ENCODE measurements around the gene ENAH.

Gene ENAH

DNA sequence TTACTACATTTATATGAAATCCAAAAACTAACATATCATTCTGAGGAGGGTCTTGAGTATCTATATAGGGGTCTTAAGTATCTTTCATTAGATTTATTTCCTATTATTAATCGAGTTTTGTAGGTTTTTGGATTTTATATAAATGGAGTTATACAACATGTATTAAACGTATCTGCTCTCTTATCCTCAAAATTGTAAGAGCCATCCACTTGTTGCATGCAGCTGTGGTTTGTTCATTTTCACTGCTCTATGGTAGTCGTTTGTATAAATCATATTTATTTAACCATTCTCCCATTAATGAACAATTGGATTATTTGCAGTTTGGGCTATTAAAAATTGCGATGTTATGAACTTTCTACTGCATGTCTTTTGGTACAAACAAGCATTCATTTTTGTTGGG is 97.1 kb downstream of the ENAH start:
- DNase-seq: no peak

DNA sequence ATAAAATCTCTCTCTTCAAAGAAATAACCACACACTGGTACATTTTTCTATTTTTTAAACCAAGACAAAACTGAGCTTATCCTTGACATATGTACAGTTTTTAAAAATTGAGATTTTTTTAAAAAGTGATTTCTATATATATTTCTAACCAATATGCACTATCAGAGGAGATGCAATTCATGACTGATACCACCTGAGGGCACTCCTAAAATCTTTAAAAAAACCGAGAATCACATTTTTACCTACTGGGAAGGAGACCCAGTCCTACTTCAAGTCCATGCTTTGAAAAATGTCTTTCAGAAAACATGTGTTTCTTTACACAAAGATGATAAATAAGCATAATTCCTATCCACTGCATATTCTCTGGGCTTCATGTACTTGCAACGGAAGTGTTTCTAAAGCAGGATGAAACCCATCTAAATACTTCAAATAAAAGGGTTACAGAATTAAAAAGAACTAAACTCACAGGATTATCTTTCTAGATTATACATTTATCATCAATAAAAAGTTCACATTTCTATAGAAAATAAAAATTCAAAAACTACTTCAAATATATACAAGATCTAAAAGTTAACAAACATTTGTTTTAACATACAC is 98.6 kb downstream of the ENAH start:
- no peak for DNase-seq

DNA sequence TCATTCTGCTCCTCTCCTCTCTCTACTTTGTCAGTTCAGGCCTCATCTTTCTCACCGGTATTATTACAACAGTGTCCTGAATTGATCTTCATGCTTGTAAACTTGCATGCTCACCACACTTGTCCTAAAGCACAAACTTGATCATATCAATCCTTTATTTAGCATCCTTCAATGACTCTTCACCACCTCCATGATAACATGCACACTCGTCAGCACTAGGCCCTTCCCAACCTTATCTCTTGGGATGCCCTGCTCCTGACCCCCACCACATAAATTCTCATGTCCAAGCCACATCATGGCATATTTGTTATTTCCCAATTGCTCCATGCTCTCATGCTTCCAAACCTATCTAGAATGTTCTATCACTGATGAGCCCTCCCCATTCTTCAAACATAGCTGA is 103.1 kb downstream of the ENAH start:
- no peak for DNase-seq

DNA sequence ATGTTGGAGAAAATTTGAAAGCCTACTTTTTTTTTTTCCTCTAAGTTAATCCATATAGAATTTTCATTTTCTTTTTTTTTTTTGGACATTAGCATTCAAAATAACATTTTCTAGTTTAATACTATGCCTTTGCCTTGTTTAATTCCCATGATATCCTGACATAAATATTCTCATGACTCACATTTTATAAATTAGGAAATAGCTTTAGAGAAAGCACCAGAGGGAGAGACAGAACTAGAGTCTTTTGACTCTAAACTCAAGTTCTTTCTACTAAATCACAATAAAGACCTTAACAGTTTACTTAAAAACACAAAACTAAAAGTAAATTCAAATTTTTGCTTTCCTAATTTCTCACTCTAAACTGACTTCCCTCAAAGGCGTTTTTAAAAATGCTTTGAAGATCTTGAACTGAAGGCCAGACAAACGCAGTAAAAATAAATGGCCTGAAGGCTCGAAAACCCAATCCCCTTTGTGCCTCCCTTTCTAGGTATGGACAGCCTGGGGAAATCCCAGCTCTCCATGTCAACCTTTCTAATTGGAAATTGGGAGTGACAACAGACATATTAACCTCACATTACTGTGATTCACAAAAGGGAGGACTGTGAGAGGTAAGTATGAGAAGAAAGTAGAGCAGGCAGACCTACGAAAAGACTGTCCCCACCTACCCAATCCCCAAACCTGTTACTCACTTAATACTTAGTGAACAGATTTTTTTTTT is 104.6 kb downstream of the ENAH start:
- DNase-seq: no peak

DNA sequence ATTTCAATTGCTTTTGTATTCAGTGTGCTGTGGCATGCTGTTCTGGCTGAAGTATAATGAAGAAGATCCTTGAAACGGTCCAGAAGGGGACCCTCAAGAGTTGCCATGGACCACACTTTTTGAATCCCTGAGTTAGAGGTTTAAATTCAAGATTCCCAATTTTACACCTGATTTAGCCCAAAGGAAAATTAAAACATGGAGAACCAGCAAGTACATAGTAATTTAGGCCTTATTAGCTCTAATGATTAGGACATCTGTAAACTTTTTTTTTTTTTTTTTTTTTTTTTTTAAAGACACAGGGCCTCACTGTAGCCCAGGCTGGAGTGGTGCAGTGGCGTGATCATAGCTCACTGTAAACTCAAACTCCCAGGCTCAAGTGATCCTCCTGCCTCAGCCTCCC is 107.3 kb downstream of the ENAH start:
- DNase-seq: no peak

DNA sequence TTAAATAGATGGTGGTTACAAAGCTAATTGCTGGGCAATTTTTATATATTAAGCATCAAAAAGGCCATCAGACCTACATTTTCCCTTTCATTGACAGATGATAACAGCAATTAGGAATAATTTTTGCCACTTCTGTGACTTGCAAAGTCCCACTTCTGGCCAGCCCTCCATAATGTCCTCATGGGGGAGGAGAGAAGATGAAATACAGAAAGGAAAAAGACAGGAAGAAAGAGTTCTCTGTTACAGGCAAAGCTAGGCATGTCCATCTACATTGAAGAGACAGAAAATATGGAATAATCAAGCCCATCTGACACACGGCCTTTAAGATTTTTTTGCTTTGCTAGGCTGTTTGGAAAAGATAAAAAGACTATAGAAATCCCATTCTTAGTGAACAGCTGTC is 108.0 kb downstream of the ENAH start:
- no peak for DNase-seq

DNA sequence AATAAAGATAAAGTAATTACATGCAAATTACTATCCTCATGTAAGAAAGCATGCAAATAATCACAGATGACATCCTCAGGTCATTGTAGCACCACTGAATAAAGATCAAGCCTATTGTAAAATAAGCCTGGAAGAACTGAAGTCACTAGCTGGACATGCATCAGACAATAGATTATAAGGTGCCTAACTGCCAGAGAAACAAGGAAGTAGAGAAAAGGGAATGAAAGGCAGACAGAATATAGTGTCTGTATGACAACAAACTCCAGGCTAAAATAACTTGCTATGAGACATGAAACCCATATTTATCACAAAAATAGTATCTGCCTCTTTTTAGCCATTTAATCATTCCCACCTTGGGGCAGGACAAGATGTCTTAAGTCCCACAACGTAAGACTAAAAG is 108.7 kb downstream of the ENAH start:
- DNase-seq: no peak

DNA sequence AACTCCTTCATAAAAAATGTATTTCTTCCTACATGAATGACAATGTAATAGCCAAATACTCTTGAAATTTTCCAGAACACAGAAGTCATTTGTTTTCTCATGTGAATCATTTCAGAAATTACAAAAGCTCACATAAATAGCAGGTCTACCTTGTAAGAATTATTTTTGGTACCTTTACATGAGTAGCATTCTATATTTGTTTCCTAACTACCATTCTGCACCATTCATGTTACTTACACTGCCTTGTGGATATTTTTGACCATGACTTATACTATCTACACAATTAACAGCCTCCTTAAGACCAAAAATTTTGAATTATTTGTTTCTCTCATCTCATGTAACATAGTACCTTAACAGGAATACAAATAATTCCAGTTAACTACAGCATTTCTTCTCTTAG is 109.6 kb downstream of the ENAH start:
- no peak for DNase-seq

DNA sequence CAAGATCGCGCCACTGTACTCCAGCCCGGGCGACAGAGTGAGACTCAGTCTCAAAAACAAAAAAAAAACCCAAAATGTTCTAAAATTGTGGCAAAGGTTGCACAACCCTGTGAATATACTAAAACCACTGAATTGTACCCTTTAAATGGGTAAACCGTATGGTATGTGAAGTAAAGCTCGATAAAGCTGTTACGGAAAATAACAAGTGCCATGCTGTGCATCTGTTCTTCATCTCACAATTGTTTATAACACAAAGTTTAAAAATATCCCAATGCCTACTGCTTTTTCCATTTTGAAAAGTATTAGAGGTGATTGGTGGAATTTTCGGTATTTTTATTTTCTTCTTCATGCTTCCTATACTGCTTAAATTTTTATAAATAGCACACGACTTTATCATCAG is 111.5 kb downstream of the ENAH start:
- DNase-seq: no peak

DNA sequence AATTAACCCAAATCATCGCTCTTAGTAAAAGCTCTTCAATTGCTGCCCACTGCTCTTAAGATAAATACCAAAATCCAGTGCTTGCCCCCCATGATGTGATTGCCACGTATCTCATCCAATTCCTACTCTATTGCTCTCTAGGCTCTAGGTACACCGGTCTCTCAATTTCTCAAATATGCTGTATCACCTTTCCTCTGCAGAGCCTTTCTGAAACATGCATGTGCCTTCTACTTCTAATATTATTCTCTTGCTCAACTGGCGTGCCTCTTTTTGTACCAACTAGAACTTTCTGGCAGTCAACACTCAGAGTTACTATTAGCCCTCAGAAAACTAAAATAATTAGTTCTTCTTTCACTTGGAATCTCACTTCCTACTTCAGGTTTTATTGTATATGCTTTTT is 113.3 kb downstream of the ENAH start:
- DNase-seq: no peak

DNA sequence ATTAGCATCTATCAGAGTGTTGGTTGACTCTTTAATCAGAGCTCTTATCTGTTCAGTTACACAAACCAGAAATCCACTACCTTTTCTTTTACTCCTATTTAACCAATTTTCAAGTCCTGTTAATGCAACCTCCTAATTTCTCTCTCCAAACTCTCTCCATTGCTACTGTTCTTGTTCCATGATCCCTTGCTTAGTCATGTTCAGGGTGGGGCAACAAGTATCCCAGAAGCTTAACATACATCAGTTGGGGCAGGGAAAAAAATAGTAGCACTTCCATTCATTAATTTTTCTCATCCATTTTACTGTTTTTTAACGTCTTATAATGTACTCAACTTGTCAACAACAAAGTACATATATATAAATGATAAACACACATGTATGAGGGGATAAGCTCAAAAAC is 113.9 kb downstream of the ENAH start:
- no peak for DNase-seq

DNA sequence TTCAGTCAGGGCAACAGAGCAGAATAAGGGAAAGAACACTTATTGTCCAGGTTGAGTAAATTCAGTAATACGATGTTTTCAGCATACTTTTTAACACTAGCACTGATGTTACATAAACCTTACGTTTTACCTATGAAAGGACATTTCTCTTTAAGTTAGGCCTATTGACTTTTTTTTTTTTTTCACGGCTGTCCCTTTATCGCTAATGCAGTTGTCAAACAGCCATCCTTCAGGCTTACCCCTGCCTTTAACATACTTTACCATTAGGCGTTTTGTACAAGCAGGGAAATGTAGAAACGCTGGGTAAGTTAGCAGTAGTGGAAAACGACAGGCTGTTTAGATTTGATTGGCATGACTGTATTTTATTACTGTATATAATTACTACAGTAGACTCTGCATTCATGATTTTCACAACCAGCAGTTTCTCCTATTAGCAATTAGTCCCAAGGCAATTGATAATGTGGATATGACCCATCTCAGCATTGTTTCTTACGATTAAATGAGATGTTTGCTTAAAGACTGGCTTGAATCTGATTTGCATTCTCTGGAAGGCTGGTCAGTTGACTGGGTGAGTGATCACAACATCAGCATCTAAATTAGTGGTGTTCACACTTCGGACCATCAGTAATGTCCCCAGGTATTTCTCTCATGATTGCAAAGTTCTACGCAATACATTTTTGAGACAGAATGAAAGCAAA is 115.2 kb downstream of the ENAH start:
- DNase-seq: no peak

DNA sequence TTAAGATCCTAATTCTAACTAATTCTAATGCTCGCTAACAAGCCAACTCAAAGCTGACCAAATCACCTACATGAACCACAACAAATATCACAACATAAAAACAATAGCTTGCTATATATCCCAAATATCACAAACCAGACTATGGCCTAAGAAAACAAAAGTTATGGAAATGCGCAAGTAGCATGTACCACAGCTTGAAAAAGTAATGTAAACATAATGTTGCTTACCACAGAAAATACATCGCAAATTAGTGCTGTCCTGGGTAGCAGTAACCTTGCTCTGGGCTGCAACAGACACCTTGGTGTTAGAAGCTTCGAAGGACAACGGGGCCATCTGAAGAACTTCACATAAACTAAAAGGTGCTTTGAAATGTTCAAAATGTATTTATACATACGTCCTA is 117.6 kb downstream of the ENAH start:
- DNase-seq: no peak

DNA sequence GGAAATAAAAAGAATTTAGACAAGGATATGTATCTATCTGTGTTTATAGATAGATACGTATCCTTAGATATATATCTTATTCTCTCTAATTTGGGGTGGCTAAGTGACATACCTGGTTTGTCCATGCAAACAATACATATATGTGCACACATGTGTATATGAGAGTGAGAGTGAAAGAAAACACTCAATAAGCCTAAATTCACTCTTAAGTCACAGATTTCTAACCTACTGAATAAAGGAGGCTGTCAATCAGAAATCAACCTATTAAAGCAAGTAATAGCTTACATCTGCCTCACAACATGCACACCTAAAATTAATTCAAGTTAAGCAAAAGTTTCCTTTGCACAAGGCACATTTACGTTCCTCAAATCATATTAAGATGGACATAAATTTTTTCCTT is 118.2 kb downstream of the ENAH start:
- DNase-seq: no peak

DNA sequence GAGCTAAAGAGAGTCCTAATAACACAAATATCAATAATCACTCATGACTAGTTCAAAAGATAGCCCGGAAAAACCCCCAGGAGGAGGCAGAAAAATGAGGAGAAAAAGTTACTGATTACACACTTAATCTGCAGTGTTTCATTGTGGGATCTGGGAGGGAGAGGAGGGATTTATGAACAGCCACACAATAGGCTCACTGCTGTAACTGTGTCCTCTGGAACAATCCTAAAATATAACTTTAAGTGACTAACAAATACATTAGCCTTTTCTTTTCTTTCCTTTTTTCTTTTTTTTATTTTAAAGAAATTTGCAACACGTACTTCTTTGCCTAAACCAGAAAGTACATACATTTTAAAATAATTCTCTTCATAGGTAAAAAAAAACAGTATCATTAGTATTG is 118.8 kb downstream of the ENAH start:
- no peak for DNase-seq

DNA sequence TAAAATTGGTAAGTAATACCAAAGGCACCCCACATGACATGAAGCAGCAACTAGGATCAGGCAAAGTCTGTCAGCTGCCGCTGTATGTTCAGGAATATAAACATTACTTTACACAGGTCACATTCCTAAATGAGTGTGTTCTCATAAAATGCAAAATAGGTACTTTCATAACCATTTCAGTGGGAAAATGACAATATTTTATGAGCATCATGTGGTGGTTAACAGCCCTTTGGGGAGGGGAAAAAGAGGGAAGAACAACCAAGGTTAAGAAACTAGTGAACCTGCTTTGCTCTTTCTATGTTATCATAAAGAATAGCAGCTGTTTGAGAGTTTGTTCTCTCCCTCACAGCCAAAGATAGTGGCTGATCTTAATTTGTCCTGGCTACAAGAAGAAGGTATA is 119.7 kb downstream of the ENAH start:
- DNase-seq: no peak

DNA sequence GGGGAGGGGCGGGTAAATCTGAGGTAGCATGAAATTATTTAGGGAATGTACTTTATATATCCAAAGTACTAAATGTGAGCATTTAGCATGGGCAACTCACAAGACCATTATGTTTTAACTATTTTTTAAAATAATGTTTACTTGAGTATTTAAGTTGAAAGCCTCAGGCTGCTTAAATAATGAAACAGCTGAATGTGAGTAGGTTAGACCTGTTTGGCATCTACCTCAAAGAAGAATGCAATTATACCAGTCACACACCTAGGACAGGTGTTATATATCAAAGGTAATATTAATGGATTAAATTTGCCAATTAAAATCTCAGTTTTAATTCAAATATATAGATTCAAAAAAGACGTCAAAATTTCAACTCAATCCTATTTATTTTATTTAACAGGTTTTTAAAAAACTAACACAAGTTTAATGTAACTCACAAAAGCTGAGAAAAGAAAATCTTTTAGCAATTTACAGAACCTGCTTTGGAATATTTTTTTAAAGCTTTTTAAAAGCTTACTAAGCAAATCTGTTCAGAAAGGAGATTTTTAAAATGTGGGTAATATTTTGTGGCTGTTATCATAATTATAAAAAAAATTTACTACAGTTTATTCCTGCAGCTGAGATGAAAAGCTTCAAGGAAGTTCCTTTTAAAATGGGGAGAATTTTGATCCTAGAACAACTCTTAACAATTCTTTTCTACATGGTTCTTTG is 120.5 kb downstream of the ENAH start:
- no peak for DNase-seq

DNA sequence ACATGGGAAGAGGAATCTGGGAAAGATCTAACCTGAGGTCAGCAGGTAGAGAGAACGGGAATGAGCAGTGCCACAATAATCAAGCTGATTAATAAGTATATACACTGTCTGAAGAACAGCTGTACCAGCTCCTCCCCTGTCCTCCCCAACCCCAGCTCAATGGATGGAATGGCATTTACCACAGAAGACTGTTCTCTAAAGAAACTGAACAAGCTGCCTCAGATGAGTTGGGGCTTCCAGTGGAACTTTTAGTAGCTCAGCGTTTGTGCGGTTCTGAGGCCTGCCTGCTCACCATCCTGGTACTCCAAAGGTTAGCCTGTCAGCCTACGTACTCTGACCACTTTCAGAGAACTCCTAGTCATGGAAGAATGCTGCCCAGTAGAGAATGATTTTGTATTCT is 123.2 kb downstream of the ENAH start:
- DNase-seq: no peak

DNA sequence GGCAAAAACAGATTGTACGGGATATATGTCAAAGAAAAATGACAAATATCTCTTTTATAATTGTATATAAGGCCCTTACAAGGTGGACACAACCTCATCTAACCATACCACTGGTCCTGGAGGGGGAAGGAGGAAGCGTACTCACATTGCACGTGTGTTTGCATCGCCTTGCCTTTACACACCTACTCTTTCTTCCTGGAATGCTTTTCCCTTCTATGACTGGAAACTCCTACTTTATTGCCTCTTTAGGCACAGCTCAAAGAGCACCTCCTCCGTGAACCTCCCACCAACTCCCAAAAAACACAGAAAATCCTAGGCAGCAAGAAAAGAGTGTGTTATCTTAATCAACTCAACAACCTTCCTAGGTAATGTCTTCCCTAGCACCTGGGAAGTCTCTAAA is 125.3 kb downstream of the ENAH start:
- no peak for DNase-seq

DNA sequence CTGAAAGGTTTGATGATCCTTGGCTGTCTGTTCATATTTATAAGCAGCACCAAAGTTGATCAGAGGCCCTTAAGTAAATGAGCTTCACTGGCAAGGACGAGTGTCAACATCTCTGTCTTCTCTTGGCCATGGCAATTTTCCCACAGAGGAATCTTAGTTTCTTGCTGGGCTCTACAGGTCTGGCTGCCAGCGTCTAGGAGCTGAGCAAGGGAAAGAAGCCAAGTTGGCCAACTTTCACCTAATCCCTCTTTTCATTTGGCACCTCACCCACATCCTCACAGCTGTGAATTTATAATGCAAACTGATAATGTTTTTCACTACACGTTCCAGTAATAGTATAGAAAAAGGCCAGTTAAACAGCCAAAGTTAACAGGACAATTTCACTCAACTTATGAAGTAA is 126.0 kb downstream of the ENAH start:
- DNase-seq: no peak

DNA sequence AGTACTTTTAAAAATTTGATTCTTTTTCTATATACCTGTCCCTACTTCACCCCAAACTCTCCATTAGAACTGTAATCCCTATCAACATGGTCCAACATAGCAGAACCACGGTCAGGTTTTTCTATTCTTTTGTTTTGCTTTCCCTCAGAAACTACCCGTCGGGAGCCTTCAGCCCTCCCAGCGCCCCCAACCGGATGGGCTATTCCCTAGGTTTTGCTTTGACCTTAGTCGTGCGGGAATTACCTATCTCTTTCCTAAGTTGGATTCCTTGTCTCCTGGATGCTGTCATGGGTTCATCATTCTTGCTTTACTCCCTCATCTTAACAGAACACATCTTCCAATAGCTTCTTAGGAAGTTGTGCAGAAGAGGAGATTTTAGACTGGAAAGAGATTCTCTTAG is 127.5 kb downstream of the ENAH start:
- DNase-seq: no peak

DNA sequence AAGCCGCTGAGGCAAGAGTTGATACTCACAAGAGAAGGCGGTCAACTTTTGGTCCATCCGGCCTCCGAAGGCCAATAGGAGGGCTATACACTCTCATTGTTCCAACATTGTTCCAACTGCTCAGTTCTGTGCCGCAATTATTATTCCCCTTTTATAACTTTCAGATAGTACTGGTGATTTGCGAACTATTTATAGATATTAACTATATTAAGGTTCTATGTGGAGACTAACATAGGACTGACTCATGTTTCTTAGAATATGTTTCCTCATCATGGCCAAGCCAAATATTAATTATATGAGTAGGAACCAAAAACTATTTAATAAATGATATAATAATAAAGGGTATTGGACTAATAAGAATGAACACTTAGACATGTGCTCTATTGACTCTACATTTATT is 128.4 kb downstream of the ENAH start:
- DNase-seq: no peak

DNA sequence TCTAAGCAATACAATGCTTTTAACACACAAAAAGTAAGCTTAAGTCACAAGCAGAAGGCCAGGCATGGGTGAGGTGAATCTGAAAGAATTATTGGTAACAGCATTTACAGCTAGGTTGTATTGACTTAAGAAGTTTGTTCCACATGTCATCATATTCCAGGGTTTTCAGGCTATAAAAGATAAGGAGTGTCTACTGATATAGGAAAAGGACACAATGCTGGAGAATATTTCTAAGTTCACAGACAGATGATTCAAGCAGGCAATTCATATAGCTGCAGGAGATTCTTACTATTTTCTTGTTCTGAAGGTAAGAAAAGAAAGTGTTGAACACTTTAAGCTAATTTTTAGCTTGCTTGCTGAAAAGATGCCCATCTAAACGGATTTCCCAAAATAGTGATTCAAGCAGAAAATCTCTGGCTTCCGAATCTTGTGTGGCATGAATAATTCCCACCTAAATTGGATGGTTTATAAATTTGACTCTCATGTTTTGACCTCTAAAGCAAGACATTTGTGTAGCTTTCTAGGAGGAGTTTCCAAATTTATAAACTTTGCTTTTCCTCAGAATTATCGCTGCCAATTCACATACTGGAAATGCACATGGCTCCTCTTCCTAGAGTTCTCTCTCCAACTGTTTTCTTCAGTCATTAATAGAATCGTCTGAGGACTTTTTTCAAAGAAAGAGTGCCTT is 129.5 kb downstream of the ENAH start:
- DNase-seq: no peak

Measured in activated CD4-positive, alpha-beta T cell treated with anti-CD3 and anti-CD28 coated beads for 48 hours (primary cell).